ENCODE results near the gene IQCK.
"Not testable (repeated sequence)": the region's sequence is repeated elsewhere in the genome, so short reads cannot be mapped to it uniquely, and the experiment has no call there.

The IQCK gene

GRCh38 chr16:19699472-19699871 is 18.6 kb upstream of the IQCK start:
- no peak for DNase-seq (ENCODE audit: low read depth in 2 of 2)

- DNase-seq (ENCODE audit: low read depth in 2 of 2): no peak
Observed at GRCh38 chr16:19700319-19700781, 17.7 kb upstream of the IQCK start.

- no peak for DNase-seq (ENCODE audit: low read depth in 2 of 2)
Observed at GRCh38 chr16:19701091-19701490, 17.0 kb upstream of the IQCK start.

- DNase-seq (ENCODE audit: low read depth in 2 of 2): no peak
Observed at GRCh38 chr16:19703172-19703889, 14.7 kb upstream of the IQCK start.

GRCh38 chr16:19704321-19705145 is 13.5 kb upstream of the IQCK start:
- DNase-seq (ENCODE audit: low read depth in 2 of 2): no peak

- DNase-seq (ENCODE audit: low read depth in 2 of 2): no peak
Observed at GRCh38 chr16:19705146-19705501, 12.9 kb upstream of the IQCK start.

GRCh38 chr16:19705843-19706242 is 12.2 kb upstream of the IQCK start:
- DNase-seq (ENCODE audit: low read depth in 2 of 2): no peak

- no peak for DNase-seq (ENCODE audit: low read depth in 2 of 2)
Observed at GRCh38 chr16:19706846-19707245, 11.2 kb upstream of the IQCK start.

GRCh38 chr16:19707569-19708295 is 10.3 kb upstream of the IQCK start:
- no peak for DNase-seq (ENCODE audit: low read depth in 2 of 2)

- DNase-seq (ENCODE audit: low read depth in 2 of 2): no peak
Observed at GRCh38 chr16:19708296-19709205, 9.5 kb upstream of the IQCK start.

GRCh38 chr16:19709381-19710136 is 8.5 kb upstream of the IQCK start:
- no peak for DNase-seq (ENCODE audit: low read depth in 2 of 2)

- DNase-seq (ENCODE audit: low read depth in 2 of 2): no peak
Observed at GRCh38 chr16:19710191-19710908, 7.7 kb upstream of the IQCK start.

- no peak for DNase-seq (ENCODE audit: low read depth in 2 of 2)
Observed at GRCh38 chr16:19710991-19711545, 7.0 kb upstream of the IQCK start.

- no peak for DNase-seq (ENCODE audit: low read depth in 2 of 2)
Observed at GRCh38 chr16:19711643-19712042, 6.4 kb upstream of the IQCK start.

GRCh38 chr16:19712418-19713058 is 5.5 kb upstream of the IQCK start:
- DNase-seq (ENCODE audit: low read depth in 2 of 2): no peak

- DNase-seq (ENCODE audit: low read depth in 2 of 2): no peak
Observed at GRCh38 chr16:19713697-19714096, 4.4 kb upstream of the IQCK start.

GRCh38 chr16:19715566-19715965 is 2.5 kb upstream of the IQCK start:
- no peak for DNase-seq (ENCODE audit: low read depth in 2 of 2)

GRCh38 chr16:19716183-19716582 is 1.9 kb upstream of the IQCK start:
- DNase-seq (ENCODE audit: low read depth in 2 of 2): no peak

- DNase-seq (ENCODE audit: low read depth in 2 of 2): not testable (repeated sequence)
Observed at GRCh38 chr16:19716728-19717127, 1.3 kb upstream of the IQCK start.

Measured in stimulated activated CD8-positive, alpha-beta memory T cell treated with anti-CD3 and anti-CD28 coated beads, Interleukin-7, amount 100 ng/mL, for 1 hour (primary cell).